ENCODE results near the gene FERMT2. TPM values are rescaled to one million over a fixed set of nuclear protein-coding genes. Genes with fewer than 3 reads are reported as not detected.

FERMT2 gene
- total and polyA plus RNA-seq, 2 donors from 2014 or later = 46.2 to 78.2 TPM

DNA sequence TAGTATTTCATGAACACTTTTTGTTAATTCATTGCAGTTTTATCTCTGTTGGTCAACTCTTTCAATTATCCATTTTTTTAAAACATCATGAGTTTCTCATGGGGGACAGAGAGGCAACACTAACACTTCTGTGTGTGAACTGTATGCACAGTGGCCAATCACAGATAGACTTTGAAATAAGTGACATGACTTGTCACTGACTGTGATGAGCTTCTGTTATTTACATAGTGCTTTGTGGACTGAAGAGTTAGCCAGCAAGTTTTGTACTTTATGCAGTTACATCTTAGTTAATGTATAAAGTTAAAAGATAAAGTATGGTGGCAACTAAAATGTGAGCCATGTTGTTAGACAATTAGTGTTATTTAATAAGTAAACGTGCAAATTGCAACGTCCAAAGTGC, 16.1 kb downstream of the FERMT2 start:
- intact Hi-C loops (cut with DNase I) = no loop called here
- TF ChIP-seq, protein P1, sequence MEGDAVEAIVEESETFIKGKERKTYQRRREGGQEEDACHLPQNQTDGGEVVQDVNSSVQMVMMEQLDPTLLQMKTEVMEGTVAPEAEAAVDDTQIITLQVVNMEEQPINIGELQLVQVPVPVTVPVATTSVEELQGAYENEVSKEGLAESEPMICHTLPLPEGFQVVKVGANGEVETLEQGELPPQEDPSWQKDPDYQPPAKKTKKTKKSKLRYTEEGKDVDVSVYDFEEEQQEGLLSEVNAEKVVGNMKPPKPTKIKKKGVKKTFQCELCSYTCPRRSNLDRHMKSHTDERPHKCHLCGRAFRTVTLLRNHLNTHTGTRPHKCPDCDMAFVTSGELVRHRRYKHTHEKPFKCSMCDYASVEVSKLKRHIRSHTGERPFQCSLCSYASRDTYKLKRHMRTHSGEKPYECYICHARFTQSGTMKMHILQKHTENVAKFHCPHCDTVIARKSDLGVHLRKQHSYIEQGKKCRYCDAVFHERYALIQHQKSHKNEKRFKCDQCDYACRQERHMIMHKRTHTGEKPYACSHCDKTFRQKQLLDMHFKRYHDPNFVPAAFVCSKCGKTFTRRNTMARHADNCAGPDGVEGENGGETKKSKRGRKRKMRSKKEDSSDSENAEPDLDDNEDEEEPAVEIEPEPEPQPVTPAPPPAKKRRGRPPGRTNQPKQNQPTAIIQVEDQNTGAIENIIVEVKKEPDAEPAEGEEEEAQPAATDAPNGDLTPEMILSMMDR (IDR thresholded peaks at IDR 0.05; ENCODE audit: borderline replicate concordance, extremely low read depth, insufficient read depth) = no peak
- H3K9me3 ChIP-seq (ENCODE audit: control insufficient read depth in 2 of 3, insufficient read depth in 1 of 3, low read length in 3 of 3) = no peaks in the 10 kb centered on the region
- H3K9ac ChIP-seq (ENCODE audit: low read length in 3 of 3) = no peak overlapping the region
- H3K4me3 ChIP-seq (ENCODE audit: low read length in 3 of 3) = no peak overlapping the region
- H3K27me3 ChIP-seq (ENCODE audit: control insufficient read depth, insufficient read depth, low read length) = no peaks in the 10 kb centered on the region
- no peak for FAIRE-seq
- no peak for DNase-seq
- peaks cover 0 to 35% (median 22%) of the 10 kb centered on the region in 3 donors for H3K4me1 ChIP-seq (ENCODE audit: control insufficient read depth in 2 of 3, insufficient read depth in 2 of 3, low read depth in 1 of 3, low read length in 3 of 3)
- no peak overlapping the region for H3K27ac ChIP-seq (ENCODE audit: low read depth in 2 of 2, low read length in 2 of 2)
- no peaks in the 10 kb centered on the region for H3K36me3 ChIP-seq (ENCODE audit: control insufficient read depth in 2 of 3, insufficient read depth in 3 of 3, low read length in 3 of 3)

DNA sequence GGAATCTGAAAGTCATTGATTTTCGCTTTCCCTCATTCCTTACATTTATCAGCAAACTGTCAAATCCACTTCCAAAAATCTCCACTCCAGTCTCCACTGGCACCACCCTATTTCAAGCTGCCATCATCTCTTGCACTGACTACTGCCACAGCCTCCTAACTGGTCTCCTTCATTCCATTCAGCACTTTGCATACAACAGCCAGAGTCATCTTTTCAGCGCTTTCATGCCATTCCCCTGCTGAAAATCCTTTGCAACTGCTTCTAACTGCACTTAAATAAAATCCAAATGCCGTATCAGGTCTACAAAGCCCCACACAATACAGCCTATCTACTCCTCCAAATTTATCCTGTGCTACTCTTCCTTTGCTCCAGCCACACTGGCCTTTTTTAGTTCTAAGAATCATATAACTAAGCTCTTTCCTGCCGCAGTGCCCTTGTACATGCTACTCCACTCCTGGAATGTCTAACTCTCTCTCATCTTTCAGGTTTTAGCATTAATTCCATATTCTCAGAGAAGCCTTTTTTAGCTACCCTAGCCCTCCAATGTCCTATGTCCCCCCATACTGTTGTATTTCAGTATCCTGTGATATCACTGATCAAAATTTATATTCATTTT, 21.6 kb downstream of the FERMT2 start:
- intact Hi-C loops (cut with DNase I) = no loop called here
- no peaks in the 10 kb centered on the region for H3K27me3 ChIP-seq (ENCODE audit: control insufficient read depth, insufficient read depth, low read length)
- TF ChIP-seq, protein P1 (IDR thresholded peaks at IDR 0.05; ENCODE audit: borderline replicate concordance, extremely low read depth, insufficient read depth) = no peak
- H3K36me3 ChIP-seq (ENCODE audit: control insufficient read depth in 2 of 3, insufficient read depth in 3 of 3, low read length in 3 of 3) = no peaks in the 10 kb centered on the region
- no peak for FAIRE-seq
- H3K4me1 ChIP-seq (ENCODE audit: control insufficient read depth in 2 of 3, insufficient read depth in 2 of 3, low read depth in 1 of 3, low read length in 3 of 3) = peaks cover 0 to 29% (median 14%) of the 10 kb centered on the region in 3 donors
- peak overlapping the region in 1 of 2 donors; percentile 2 for H3K27ac ChIP-seq (ENCODE audit: low read depth in 2 of 2, low read length in 2 of 2)
- no peak for DNase-seq
- H3K4me3 ChIP-seq (ENCODE audit: low read length in 3 of 3) = no peak overlapping the region
- no peaks in the 10 kb centered on the region for H3K9me3 ChIP-seq (ENCODE audit: control insufficient read depth in 2 of 3, insufficient read depth in 1 of 3, low read length in 3 of 3)
- no peak overlapping the region for H3K9ac ChIP-seq (ENCODE audit: low read length in 3 of 3)

DNA sequence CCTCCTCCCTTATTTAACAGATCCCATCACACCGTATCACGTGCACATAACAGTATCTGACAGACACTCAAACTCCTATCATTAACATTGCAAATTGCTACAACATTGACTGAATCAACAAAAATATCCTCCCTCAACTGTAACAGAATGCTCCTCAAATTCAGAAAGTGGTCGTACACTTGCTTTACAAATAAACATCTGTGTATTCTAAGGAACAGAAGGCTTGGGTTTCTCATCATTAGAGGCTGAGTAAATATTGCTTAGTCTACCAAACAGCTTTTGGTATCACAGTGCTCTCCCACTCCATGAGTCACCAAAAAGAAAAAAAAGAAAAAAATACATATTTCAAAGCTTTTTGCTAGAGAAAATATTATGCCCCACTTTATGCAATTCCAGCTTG, 23.9 kb downstream of the FERMT2 start:
- H3K4me1 ChIP-seq (ENCODE audit: control insufficient read depth in 2 of 3, insufficient read depth in 2 of 3, low read depth in 1 of 3, low read length in 3 of 3) = peaks cover 0 to 44% (median 24%) of the 10 kb centered on the region in 3 donors
- H3K27ac ChIP-seq (ENCODE audit: low read depth in 2 of 2, low read length in 2 of 2) = no peak overlapping the region
- TF ChIP-seq, protein P1 (IDR thresholded peaks at IDR 0.05; ENCODE audit: borderline replicate concordance, extremely low read depth, insufficient read depth) = no peak

More for the DNA sequence above, 23.9 kb downstream of the FERMT2 start:
- intact Hi-C loops (cut with DNase I) = no loop called here
- no peaks in the 10 kb centered on the region for H3K27me3 ChIP-seq (ENCODE audit: control insufficient read depth, insufficient read depth, low read length)
- no peak for FAIRE-seq
- no peak overlapping the region for H3K4me3 ChIP-seq (ENCODE audit: low read length in 3 of 3)
- no peaks in the 10 kb centered on the region for H3K9me3 ChIP-seq (ENCODE audit: control insufficient read depth in 2 of 3, insufficient read depth in 1 of 3, low read length in 3 of 3)
- H3K36me3 ChIP-seq (ENCODE audit: control insufficient read depth in 2 of 3, insufficient read depth in 3 of 3, low read length in 3 of 3) = no peaks in the 10 kb centered on the region
- no peak for DNase-seq
- no peak overlapping the region for H3K9ac ChIP-seq (ENCODE audit: low read length in 3 of 3)

Data from kidney (tissue), 14 donors.